WTC11 (cell line): ENCODE data around the gene AFM.
"Not testable (repeated sequence)": the region's sequence is repeated elsewhere in the genome, so short reads cannot be mapped to it uniquely, and the experiment has no call there.

Experiments used
- CREB1 ChIP-seq: sonication (generic); formaldehyde crosslinking; IDR thresholded peaks from 2 replicates; pipeline ENCODE4 v1.8.0; 2023; ENCODE audit warnings: mild to moderate bottlenecking, missing genetic modification reagents
- TF ChIP-seq, protein P1 (sequence below): fragments of 200-600 bp; IDR thresholded peaks from 2 replicates; pipeline ENCODE4 v1.8.0; 2022; ENCODE audit warnings: antibody characterized with exemption
- TF ChIP-seq, protein P2 (sequence below): sonication (generic); formaldehyde crosslinking; conservative IDR thresholded peaks from 2 replicates; pipeline ENCODE4 v1.8.1; 2023; ENCODE audit warnings: mild to moderate bottlenecking, low read depth, missing genetic modification reagents, moderate library complexity

DNA sequence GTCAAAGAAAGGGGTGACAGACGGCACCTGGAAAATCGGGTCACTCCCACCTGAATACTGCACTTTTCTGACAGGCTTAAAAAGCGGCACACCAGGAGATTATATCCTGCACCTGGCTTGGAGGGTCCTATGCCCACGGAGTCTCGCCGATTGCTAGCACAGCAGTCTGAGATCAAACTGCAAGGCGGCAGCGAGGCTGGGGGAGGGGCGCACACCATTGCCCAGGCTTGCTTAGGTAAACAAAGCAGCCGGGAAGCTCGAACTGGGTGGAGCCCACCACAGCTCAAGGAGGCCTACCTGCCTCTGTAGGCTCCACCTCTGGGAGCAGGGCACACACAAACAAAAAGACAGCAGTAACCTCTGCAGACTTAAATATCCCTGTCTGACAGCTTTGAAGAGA, 69.3 kb downstream of the AFM start:
- TF ChIP-seq, protein P1, sequence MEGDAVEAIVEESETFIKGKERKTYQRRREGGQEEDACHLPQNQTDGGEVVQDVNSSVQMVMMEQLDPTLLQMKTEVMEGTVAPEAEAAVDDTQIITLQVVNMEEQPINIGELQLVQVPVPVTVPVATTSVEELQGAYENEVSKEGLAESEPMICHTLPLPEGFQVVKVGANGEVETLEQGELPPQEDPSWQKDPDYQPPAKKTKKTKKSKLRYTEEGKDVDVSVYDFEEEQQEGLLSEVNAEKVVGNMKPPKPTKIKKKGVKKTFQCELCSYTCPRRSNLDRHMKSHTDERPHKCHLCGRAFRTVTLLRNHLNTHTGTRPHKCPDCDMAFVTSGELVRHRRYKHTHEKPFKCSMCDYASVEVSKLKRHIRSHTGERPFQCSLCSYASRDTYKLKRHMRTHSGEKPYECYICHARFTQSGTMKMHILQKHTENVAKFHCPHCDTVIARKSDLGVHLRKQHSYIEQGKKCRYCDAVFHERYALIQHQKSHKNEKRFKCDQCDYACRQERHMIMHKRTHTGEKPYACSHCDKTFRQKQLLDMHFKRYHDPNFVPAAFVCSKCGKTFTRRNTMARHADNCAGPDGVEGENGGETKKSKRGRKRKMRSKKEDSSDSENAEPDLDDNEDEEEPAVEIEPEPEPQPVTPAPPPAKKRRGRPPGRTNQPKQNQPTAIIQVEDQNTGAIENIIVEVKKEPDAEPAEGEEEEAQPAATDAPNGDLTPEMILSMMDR: not testable (repeated sequence)
- TF ChIP-seq, protein P2, sequence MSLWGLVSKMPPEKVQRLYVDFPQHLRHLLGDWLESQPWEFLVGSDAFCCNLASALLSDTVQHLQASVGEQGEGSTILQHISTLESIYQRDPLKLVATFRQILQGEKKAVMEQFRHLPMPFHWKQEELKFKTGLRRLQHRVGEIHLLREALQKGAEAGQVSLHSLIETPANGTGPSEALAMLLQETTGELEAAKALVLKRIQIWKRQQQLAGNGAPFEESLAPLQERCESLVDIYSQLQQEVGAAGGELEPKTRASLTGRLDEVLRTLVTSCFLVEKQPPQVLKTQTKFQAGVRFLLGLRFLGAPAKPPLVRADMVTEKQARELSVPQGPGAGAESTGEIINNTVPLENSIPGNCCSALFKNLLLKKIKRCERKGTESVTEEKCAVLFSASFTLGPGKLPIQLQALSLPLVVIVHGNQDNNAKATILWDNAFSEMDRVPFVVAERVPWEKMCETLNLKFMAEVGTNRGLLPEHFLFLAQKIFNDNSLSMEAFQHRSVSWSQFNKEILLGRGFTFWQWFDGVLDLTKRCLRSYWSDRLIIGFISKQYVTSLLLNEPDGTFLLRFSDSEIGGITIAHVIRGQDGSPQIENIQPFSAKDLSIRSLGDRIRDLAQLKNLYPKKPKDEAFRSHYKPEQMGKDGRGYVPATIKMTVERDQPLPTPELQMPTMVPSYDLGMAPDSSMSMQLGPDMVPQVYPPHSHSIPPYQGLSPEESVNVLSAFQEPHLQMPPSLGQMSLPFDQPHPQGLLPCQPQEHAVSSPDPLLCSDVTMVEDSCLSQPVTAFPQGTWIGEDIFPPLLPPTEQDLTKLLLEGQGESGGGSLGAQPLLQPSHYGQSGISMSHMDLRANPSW (CRISPR knock-in tag): not testable (repeated sequence)
- not testable (repeated sequence) for TF ChIP-seq CREB1 (CRISPR knock-in tag)
